Amygdala (tissue), 56 donors: ENCODE results near the gene ROCK1.
"Not testable (repeated sequence)": the region's sequence is repeated elsewhere in the genome, so short reads cannot be mapped to it uniquely, and the experiment has no call there.

Experiments used
- DNase-seq, 56 donors: peaks; one replicate each; lab custom pipeline; 2025; lab: John Stamatoyannopoulos, UW

Gene ROCK1

DNA sequence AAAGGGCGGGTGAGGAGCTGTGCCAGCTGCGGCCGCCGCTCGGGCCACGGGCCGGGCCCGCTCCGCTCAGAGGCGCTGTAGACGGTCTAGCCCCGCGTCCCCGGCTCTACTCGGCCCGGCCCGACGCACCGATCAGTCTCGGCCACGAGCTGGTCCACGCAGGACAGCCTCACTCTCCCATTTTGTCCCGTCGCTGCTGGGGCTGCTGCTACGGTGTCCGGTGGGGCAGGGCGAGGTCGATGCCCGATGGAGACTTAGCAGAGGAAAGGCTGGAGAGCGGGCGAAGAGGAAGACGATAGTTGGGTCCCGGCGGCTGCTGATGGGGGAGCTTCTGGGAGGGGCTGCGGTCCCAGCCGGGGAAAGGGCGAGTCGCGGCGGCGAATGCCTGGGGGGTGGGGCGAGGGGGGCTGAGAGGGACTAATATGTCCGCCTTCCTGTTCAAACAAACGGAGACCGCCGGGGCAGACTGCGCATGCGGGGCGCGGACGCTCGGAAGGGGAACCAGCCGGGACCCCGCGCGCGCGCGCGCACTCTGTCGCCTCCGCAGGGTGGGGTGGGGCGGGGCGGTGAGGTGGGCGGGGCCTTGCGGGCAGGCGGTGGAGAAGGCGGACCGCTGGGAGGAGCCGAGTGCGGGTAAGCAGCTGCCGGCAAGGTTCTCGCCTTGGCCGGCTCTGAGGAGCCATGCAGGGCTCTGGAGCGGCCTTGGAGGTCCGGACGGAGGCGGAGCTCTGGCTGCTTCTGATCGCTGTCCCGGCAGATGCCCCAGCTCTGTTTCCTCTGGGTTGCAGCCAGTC lies at the start of gene ROCK1:
Gene ROCK1 (minus strand): TSS at position 468 of the 794 bp plus-strand sequence. CDS start 903 bp downstream, outside the sequence.
- DNase-seq = peak; percentile 70 to 99 (median 95)

DNA sequence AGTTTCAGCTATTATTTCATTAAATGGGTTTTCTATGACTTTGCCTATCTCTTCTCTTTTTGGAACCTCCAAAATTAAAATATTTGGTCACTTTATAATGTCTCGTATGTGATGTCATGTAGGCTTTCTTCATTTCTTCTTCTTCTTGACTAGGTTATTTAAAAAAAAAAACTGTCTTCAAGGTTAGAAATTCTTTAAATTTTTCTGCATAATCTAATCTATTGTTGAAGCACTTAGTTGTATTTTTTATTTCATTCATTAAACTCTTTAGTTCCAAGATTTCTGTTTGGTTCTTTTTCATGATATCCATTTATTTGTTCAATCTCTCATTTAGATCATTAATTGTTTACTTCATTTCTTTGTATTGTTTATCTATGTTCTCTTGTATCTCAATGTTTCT lies 43.8 kb upstream of the ROCK1 start:
- DNase-seq = no peak

- DNase-seq = no peak
Measured at GRCh38 chr18:21146016-21146415, 34.4 kb upstream of the ROCK1 start.

DNA sequence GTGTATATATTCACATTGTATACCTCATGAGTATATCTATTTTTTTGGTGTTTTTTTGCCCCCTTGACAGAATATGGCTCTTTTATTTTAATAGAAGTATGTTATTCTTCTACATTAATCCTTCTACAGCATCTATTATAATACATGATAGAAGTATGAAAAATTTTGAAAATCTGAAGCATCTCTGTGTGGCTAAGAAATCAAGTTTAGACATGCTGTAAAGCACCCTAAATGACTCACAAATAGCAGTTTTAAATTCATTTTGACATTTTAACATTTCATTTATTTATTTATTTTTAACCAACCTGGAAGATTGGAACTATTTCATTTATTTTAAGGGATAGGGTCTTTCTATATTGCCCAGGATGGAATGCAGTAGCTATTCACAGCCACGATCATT lies 33.8 kb upstream of the ROCK1 start:
- DNase-seq = no peak

GRCh38 chr18:21141668-21142422 lies 30.2 kb upstream of the ROCK1 start:
- DNase-seq = no peak

DNA sequence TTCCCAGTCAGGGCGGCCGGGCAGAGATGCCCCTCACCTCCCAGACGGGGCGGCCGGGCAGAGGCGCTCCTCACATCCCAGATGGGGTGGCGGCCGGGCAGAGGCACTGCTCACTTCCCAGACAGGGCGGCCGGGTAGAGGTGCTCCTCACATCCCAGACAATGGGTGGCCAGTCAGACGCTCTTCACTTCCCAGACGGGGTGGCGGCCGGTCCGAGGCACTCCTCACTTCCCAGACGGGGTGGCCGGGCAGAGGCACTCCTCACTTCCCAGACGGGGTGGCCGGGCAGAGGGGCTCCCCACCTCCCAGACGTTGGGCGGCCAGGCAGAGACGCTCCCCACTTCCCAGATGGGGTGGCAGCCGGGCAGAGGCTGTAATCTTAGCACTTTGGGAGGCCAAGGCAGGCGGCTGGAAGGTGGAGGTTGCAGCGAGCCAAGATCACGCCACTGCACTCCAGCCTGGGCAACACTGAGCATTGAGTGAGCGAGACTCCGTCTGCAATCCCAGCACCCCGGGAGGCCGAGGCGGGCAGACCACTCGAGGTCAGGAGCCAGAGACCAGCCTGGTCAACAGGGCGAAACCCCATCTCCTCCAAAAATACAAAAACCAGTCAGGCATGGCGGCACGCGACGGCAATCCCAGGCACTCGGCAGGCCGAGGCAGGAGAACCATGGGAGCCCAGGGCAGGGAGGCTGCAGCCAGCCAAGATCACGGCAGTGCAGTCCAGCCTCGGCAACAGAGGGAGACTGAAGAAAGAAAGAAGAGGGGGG lies 26.3 kb upstream of the ROCK1 start:
- not testable (repeated sequence) for DNase-seq

DNA sequence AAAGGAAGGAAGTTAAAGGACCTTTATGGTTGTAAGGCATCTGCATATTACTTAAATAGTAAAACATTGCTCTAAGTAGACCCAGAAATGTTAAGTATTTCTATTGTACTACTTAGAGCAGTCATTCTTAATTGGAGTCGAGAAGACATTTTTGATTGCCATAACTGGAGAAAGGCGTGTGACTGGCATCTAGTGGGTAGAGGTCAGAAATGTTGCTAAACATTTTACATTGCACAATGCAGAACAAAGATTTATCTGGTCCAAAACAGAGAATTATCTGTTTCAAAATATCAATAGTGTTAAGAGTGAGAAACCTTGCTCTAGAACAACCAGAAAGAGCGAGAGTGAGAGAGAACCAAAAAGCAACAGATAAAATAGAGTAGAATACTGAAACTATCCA lies 23.3 kb upstream of the ROCK1 start:
- DNase-seq = peak in 2 of 56 donors; percentile 3 to 17

DNA sequence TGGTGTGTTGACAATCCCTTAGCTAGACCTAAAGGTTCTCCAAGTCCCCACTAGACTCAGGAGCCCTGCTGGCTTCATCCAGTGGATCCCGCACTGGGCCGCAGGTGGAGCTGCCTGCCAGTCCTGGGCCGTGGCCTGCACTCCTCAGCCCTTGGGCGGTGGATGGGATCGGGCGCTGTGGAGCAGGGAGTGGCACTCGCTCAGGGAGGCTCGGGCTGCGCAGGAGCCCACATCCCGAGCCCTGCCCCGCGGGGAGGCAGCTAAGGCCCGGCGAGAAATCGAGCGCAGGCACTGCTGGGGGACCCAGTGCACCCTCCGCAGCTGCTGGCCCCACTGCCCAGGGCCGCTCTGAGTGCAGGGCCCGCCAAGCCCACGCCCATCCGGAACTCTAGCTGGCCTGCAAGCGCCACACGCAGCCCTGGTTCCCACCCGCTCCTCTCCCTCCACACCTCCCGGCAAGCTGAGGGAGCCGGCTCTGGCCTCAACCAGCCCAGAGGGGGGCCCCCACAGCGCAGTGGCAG lies 20.8 kb upstream of the ROCK1 start:
- no peak for DNase-seq

- no peak for DNase-seq
Measured at GRCh38 chr18:21131698-21132227, 20.1 kb upstream of the ROCK1 start.

DNA sequence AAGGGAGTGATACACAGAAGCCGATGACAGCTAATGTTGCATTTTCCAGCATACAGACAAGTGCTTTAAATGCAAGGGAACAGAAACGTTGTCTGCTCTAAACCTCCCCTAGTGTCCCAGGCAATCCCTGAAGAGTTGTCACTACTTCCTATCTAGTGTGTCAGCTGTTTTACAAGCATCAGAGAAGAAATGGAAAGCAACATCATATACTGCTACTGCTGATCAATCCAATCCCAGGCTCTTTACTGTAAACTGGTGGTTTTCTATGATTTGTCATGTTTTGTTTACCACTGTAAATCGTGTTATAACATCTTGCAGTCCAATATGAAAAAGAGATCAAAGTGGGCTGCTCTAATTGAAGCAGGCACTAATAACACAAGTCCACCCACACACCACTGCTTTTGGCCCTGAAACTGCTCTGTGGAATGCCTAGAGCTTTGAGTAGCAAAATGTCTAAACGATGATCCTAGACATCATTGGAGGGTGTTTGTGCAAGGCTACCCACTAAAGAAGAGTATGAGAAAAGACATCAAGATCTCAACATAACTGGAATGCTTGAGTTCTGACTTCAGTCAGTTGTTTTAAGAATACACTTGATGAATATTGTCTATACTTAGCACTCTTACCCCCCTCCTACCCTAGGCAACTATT lies 18.1 kb upstream of the ROCK1 start:
- DNase-seq = no peak

DNA sequence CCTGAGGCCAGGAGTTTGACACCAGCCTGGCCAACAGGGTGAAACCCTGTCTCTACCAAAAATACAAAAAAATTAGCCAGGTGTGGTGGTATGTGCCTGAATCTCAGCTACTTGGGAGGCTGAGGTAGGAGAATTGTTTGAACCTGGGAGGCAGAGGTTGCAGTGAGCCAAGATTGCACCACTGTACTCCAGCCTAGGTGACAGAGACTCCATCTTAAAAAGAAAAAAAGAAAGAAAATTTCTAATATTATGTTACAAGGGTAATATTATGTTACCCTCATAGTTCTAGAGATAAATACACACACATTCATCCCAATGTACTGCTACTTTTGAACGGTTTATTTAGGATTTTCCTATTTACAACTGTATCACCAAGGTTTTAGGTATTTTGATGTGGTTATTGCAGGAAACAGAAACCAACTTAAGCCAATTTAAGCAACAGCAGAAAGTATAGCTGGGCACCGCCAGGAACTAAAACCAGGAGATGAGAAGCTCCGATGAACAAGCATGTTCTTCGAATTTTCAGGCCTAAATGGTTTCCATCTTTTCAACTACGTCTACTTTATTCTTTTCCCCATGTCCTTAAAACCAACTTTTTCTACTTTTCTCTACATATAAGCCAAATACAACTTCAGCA lies 11.8 kb upstream of the ROCK1 start:
- DNase-seq = no peak

DNA sequence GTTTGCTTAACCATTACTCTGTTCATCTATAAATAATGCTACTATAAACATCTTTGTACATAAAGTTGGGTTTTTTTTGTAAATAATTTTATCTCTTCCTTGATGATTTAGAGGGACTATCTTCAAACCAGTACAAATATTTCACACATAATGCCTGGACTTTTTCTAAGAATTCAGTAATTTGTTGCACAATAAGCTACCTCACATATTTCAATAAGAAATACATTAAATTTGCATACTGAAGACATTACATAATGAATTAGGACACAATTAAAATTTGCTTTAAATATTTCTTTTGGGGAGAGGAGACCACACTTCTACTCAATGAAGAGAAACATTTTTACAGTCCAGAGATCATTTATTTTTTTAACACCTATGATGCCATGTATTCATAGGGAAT lies 7.2 kb upstream of the ROCK1 start:
- no peak for DNase-seq

- DNase-seq = no peak
Measured at GRCh38 chr18:21117409-21118131, 6.0 kb upstream of the ROCK1 start.

GRCh38 chr18:21115519-21116411 lies 4.2 kb upstream of the ROCK1 start:
- no peak for DNase-seq

- DNase-seq = no peak
Measured at GRCh38 chr18:21112543-21113105, 1.0 kb upstream of the ROCK1 start.

- peak in 9 of 56 donors; percentile 55 to 72 (median 61) for DNase-seq
Measured at GRCh38 chr18:21112140-21112473, 494 bp upstream of the ROCK1 start.

DNA sequence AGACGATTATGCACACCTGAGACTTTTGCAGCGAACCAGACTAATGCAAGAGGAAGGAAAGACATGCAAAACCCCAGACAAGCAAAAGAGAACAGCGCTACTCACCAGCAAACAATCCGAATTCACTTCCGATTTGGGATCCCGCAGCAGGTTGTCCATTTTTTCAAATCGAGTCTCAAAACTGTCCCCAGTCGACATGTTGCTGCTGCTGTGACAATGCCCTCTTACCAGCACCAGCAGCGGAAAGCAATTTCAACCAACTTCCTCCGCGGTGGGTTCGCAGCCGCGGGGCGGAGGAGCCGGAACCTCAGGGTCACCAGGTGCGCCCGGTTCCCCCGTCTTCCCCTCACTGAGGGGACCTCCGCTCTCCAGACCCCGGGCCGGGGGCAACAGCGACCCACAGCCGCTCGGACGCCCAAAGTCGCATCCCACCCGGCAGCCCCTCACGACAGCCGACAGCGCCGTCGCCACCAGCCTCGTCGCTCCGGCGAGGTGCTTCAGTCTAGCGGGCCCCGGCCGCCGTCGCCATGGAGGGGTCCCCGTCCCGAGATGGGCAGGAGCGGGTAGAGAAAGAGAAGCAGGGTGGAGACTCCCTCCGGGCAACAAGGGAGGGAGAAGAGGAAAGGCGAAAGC lies 784 bp downstream of the ROCK1 start:
- DNase-seq = peak in 37 of 56 donors; percentile 4 to 71 (median 48)
